DOHH2 (cell line): Measurements from ENCODE around the gene TRAPPC14.

ENCODE experiments used
- CTCF ChIP-seq: fragments of 200-600 bp; sonication (generic); IDR thresholded peaks from one replicate; pipeline ENCODE4 v1.5.1; 2014; ENCODE audit warnings: antibody characterized with exemption, mild to moderate bottlenecking, low read depth, low read length; ENCODE audit not compliant: poor library complexity, severe bottlenecking
- EZH2phosphoT487 ChIP-seq: fragments of 200-600 bp; sonication (generic); IDR thresholded peaks from 2 replicates; pipeline ENCODE4 v1.6.1; 2017; ENCODE audit warnings: borderline replicate concordance, mild to moderate bottlenecking, antibody characterized with exemption, low read length, moderate library complexity, mixed read lengths

- TF ChIP-seq CTCF (no peak), EZH2phosphoT487 (no peak)
These were observed 16.1 kb upstream of the TRAPPC14 start for GRCh38 chr7:100174582-100174981.
